Mesendoderm (in vitro differentiated cells): Measurements from ENCODE around the gene GLS.
A peak's percentile ranks its signal among the peaks of the same experiment; 100 is the strongest.
"Not testable (repeated sequence)": the region's sequence is repeated elsewhere in the genome, so short reads cannot be mapped to it uniquely, and the experiment has no call there.

Experiments used
- DNase-seq: peaks from one replicate; pipeline ENCODE4 v3.0.0; 2013
- H2AK5ac ChIP-seq: 2 replicates; pipeline ENCODE4 v1.6.1; 2013; ENCODE audit warnings: low read length, inconsistent platforms
- H2BK120ac ChIP-seq: 2 replicates; pipeline ENCODE4 v1.6.1; 2013; ENCODE audit warnings: low read depth, mild to moderate bottlenecking, low read length, moderate library complexity, mixed read lengths
- H2BK15ac ChIP-seq: replicated peaks from 2 replicates; pipeline ENCODE4 v1.6.1; 2013; ENCODE audit warnings: low read depth, mild to moderate bottlenecking, moderate library complexity
- H2BK5ac ChIP-seq: 2 replicates; pipeline ENCODE4 v1.6.1; 2013; ENCODE audit warnings: low read length, inconsistent platforms
- H3K18ac ChIP-seq: 2 replicates; pipeline ENCODE4 v1.6.1; 2013; ENCODE audit warnings: mild to moderate bottlenecking, low read length, mixed read lengths
- H3K23ac ChIP-seq: one replicate; pipeline ENCODE4 v1.6.1; 2013; ENCODE audit warnings: low read length
- H3K27ac ChIP-seq: 2 replicates; pipeline ENCODE4 v1.5.1; 2013; ENCODE audit warnings: low read depth, mild to moderate bottlenecking, inconsistent platforms, low read length, moderate library complexity
- H3K27me3 ChIP-seq: 2 replicates; pipeline ENCODE4 v1.6.1; 2013; ENCODE audit warnings: low read length, control low read depth, mild to moderate bottlenecking, inconsistent platforms; ENCODE audit not compliant: insufficient read depth, poor library complexity
- H3K36me3 ChIP-seq: 2 replicates; pipeline ENCODE4 v1.6.1; 2013; ENCODE audit warnings: low read length, inconsistent platforms; ENCODE audit not compliant: control insufficient read depth, insufficient read depth
- H3K4ac ChIP-seq: one replicate; pipeline ENCODE4 v1.6.1; 2013; ENCODE audit warnings: low read depth, mild to moderate bottlenecking, low read length, moderate library complexity
- H3K4me1 ChIP-seq: 2 replicates; pipeline ENCODE4 v1.6.1; 2013; ENCODE audit warnings: low read depth, low read length, inconsistent platforms; ENCODE audit not compliant: control insufficient read depth
- H3K4me2 ChIP-seq: 2 replicates; pipeline ENCODE4 v1.6.1; 2013; ENCODE audit warnings: low read length
- H3K4me3 ChIP-seq: 2 replicates; pipeline ENCODE4 v1.5.1; 2013; ENCODE audit warnings: mild to moderate bottlenecking, low read length
- H3K56ac ChIP-seq: one replicate; pipeline ENCODE4 v1.6.1; 2013; ENCODE audit warnings: low read length
- H3K79me1 ChIP-seq: 2 replicates; pipeline ENCODE4 v1.6.1; 2013; ENCODE audit warnings: low read length, inconsistent platforms
- H3K79me2 ChIP-seq: 2 replicates; pipeline ENCODE4 v1.6.1; 2013; ENCODE audit warnings: mild to moderate bottlenecking, low read length; ENCODE audit not compliant: control insufficient read depth, insufficient read depth
- H3K9ac ChIP-seq: 2 replicates; pipeline ENCODE4 v1.6.1; 2013; ENCODE audit warnings: low read length, inconsistent platforms
- H4K5ac ChIP-seq: one replicate; pipeline ENCODE4 v1.6.1; 2013; ENCODE audit warnings: low read length
- H4K8ac ChIP-seq: one replicate; pipeline ENCODE4 v1.6.1; 2013; ENCODE audit warnings: low read depth, mild to moderate bottlenecking, control low read depth, low read length, moderate library complexity
- whole genome bisulfite sequencing: extraction: QIAGEN DNeasy Blood & Tissue Kit; methylation state at CpG from one replicate; pipeline ENCODE4 v1.1.7; 2013; ENCODE audit warnings: low lambda C conversion rate, missing lambda C conversion rate; ENCODE audit not compliant: insufficient coverage; ENCODE audit errors: extremely low coverage; 5-methylcytosine and 5-hydroxymethylcytosine counted together

GLS gene

DNA sequence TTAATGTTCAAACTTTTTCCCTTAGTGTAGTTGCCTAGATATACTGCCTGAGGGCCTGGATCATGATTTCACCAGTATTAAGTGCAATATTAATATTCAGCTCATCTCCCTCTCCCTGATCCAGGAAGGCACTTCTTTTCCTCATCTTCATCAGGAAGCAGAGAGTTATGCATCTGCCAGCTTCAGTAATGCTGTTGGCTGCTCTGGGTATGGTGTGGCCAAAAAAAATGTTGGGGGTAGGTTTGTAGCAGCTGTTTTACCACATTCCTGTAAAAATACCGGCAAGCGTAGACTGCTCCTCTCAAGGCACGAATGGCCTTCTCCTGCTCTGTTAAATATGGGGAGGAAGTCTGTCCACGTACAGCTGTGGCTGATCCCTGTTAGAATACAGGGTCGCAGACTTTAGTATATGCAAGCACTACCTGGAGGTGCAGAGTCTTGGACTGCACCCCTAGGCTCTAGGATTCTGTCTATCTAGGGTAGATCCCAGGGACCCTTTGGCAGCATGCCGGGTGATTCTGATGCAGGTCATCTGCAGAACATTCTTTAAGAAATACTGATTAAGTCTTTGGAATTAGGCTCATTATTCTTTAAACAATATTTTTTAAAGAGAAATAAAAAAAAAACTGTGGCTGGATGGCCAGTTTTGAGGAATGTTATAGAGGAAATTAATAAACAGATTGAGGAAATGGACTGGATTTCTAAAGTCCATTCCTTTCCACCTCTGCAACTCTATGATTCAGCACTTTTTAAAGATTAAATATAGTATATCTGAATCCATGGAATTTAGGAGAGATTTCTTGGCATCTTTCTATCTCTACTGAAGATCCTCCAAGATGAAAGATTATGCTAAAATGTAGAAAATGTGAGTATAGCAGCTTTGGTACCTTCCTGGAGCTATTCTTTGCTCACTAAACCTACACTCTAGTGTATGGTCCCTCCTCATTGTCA, 21.0 kb upstream of the GLS start:
- Histone ChIP-seq H3K4me1 (peaks cover 14% of the 10 kb centered on the region), H3K56ac (peak overlapping the region; percentile 47), H3K9ac (no peak overlapping the region), H2BK120ac (peak overlapping the region; percentile 82), H4K5ac (no peak overlapping the region), H2BK15ac (peak overlapping the region; percentile 96), H3K23ac (no peak overlapping the region), H3K18ac (peak overlapping the region; percentile 95), H3K36me3 (no peaks in the 10 kb centered on the region), H3K79me2 (no peaks in the 10 kb centered on the region), H2BK5ac (peak overlapping the region; percentile 78), H3K4ac (peak overlapping the region; percentile 9), H3K27me3 (no peaks in the 10 kb centered on the region), H2AK5ac (peak overlapping the region; percentile 58), H4K8ac (no peak overlapping the region), H3K4me3 (no peak overlapping the region), H3K79me1 (no peaks in the 10 kb centered on the region), H3K27ac (peak overlapping the region; percentile 59), H3K4me2 (no peak overlapping the region)
- no CpG with 5 or more reads among the region's 6 CpGs for WGBS
- DNase-seq, result peak; percentile 58

DNA sequence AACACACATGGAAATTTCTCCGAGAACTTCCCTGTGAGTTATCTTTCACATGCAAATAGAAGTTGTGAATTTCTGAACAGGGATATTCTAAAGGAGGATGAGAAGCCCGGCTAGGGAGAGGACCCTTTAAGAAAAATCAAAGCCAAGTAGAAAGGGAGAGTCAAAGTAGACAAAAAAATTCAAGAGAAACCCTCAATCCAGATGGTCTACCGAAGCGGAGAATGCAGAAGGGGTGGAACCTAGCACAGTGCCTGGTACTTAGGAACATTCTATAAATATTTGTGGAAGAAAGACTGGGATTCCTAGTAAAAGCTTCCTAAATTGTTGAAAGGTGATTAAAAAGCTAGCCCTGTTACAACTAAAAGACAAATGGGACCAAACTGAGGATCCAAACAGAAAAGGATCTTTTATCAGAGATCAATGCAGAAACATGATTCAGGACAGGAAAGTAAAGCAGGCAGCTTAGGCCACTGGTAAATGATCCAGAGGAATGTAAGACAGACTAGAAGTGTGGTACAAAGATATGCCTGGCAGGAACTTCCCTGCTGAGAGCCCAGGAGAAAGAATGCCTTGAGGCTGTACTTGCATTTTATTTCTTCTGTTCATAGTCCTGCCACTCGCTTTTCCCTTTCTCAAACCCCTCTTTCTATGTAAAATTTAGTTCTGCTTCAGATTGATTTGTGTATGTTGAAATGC, 19.5 kb upstream of the GLS start:
- Histone ChIP-seq H3K4me1 (peaks cover 14% of the 10 kb centered on the region), H3K27me3 (no peaks in the 10 kb centered on the region), H3K18ac (peak overlapping the region; percentile 54), H3K4ac (no peak overlapping the region), H3K4me2 (no peak overlapping the region), H3K36me3 (no peaks in the 10 kb centered on the region), H3K9ac (no peak overlapping the region), H2BK5ac (peak overlapping the region; percentile 13), H3K27ac (peak overlapping the region; percentile 75), H4K5ac (no peak overlapping the region), H2AK5ac (no peak overlapping the region), H2BK120ac (peak overlapping the region; percentile 23), H3K23ac (no peak overlapping the region), H4K8ac (no peak overlapping the region), H2BK15ac (peak overlapping the region; percentile 94), H3K79me1 (no peaks in the 10 kb centered on the region), H3K56ac (peak overlapping the region; percentile 46), H3K4me3 (no peak overlapping the region), H3K79me2 (no peaks in the 10 kb centered on the region)
- DNase-seq, result peak; percentile 94
- no CpG with 5 or more reads among the region's 5 CpGs for WGBS

DNA sequence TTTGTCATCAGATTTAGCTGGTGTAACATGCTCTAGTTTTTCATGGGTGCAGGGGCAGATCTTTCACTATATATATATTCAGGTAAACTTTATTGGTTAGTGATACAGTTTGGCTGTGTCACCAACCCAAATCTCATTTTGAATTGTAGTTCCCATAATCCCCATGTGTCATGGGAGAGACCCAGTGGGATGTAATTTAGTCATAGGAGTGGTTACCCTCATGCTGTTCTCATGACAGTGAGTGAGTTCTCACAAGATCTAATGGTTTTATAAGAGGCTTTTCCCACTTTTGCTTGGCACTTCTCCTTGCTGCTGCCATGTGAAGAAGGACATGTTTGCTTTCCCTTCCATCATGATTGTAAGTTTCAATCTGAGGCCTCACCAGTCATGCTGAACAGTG, 18.5 kb upstream of the GLS start:
- not testable (repeated sequence) for H3K27me3 ChIP-seq, H3K79me2 ChIP-seq, H2BK120ac ChIP-seq, H2BK5ac ChIP-seq, H3K4me2 ChIP-seq, H3K9ac ChIP-seq, H3K4me3 ChIP-seq, H3K79me1 ChIP-seq, H3K4ac ChIP-seq, H3K23ac ChIP-seq, DNase-seq, H4K5ac ChIP-seq, H3K36me3 ChIP-seq, H4K8ac ChIP-seq, H2AK5ac ChIP-seq, H3K18ac ChIP-seq, H3K56ac ChIP-seq
- H2BK15ac ChIP-seq, result peak overlapping the region; percentile 65
- peak overlapping the region; percentile 33 for H3K27ac ChIP-seq
- H3K4me1 ChIP-seq, result peaks cover 14% of the 10 kb centered on the region

DNA sequence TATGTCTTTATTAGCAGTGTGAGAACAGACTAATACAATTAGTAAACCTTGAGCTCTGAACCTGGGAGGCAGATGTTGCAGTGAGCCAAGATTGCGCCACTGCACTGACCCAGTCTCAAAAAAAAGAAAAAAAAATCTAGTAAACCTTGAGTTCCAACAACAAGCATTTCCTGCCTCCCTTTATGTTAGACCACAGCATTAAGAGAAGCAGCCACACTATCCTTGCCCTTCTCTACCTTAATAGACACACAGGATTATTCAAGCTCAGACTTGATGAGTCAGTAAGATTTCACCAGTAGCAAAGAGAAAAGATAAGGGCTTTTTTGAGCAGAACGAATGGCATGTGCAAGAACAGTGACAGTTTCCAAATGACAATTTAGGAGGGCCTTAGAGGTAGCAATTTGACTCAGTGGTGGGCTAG, 18.0 kb upstream of the GLS start:
- Histone ChIP-seq H3K4ac (no peak overlapping the region), H3K36me3 (no peaks in the 10 kb centered on the region), H2BK15ac (no peak overlapping the region), H3K27me3 (no peaks in the 10 kb centered on the region), H4K5ac (no peak overlapping the region), H3K79me1 (no peaks in the 10 kb centered on the region), H3K9ac (no peak overlapping the region), H3K4me2 (no peak overlapping the region), H3K27ac (no peak overlapping the region), H3K4me3 (no peak overlapping the region), H3K18ac (no peak overlapping the region), H3K56ac (no peak overlapping the region), H3K79me2 (no peaks in the 10 kb centered on the region), H2BK120ac (peak overlapping the region; percentile 61), H4K8ac (no peak overlapping the region), H3K23ac (no peak overlapping the region), H2BK5ac (no peak overlapping the region), H2AK5ac (no peak overlapping the region), H3K4me1 (peaks cover 14% of the 10 kb centered on the region)
- no peak for DNase-seq
- no CpG with 5 or more reads among the region's 2 CpGs for WGBS

DNA sequence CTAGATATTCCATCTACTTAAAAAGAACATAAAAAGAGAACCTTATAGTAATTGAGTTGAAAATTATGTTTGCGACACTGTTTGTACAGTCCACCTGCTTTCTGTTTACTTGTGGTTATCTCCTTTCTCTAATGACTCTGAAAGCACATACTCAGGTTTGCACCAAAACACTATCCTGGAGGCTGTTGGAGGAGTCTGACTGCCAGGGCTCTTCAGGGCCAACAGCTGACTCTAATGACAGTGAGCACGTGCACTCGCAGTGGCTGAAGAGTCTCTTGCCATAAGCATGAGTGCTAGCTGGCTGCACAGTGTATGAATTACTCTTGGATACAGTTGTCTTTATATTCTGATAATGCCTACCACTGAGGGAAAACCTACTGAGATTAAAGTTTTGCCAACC, 16.7 kb upstream of the GLS start:
- Histone ChIP-seq H3K4me1 (peaks cover 15% of the 10 kb centered on the region), H3K27ac (no peak overlapping the region), H2BK15ac (no peak overlapping the region), H3K4me2 (no peak overlapping the region), H2AK5ac (no peak overlapping the region), H4K5ac (no peak overlapping the region), H3K4ac (no peak overlapping the region), H3K56ac (no peak overlapping the region), H3K18ac (no peak overlapping the region), H3K79me2 (no peaks in the 10 kb centered on the region), H2BK5ac (no peak overlapping the region), H3K79me1 (no peaks in the 10 kb centered on the region), H4K8ac (no peak overlapping the region), H3K36me3 (no peaks in the 10 kb centered on the region), H3K9ac (no peak overlapping the region), H3K27me3 (no peaks in the 10 kb centered on the region), H2BK120ac (no peak overlapping the region), H3K23ac (no peak overlapping the region), H3K4me3 (no peak overlapping the region)
- no CpG with 5 or more reads among the region's 3 CpGs for WGBS
- DNase-seq, result no peak
